Mucosa of rectum (tissue), 2 donors: ENCODE results near the gene NETO2.
"Not testable (repeated sequence)": the region's sequence is repeated elsewhere in the genome, so short reads cannot be mapped to it uniquely, and the experiment has no call there.

Experiments
- H3K27ac ChIP-seq, 2 donors: one replicate each; pipeline ENCODE4 v1.7.0; 2013; ENCODE audit warnings: inconsistent platforms in 2 of 2, low read depth in 2 of 2, low read length in 2 of 2
- H3K27me3 ChIP-seq, 2 donors: one replicate each; pipeline ENCODE4 v1.7.0; 2013; ENCODE audit warnings: low read length in 2 of 2; ENCODE audit not compliant: control insufficient read depth in 2 of 2, insufficient read depth in 2 of 2
- H3K36me3 ChIP-seq, 2 donors: one replicate each; pipeline ENCODE4 v1.7.0; 2013; ENCODE audit warnings: low read length in 2 of 2; ENCODE audit not compliant: control insufficient read depth in 2 of 2, insufficient read depth in 2 of 2
- H3K4me1 ChIP-seq, 2 donors: one replicate each; pipeline ENCODE4 v1.7.0; 2013; ENCODE audit warnings: low read length in 2 of 2, mild to moderate bottlenecking in 1 of 2; ENCODE audit not compliant: control insufficient read depth in 2 of 2, insufficient read depth in 2 of 2
- H3K4me3 ChIP-seq, 2 donors: one replicate each; pipeline ENCODE4 v1.7.0; 2013; ENCODE audit warnings: low read length in 2 of 2
- H3K9ac ChIP-seq, 2 donors: one replicate each; pipeline ENCODE4 v1.7.0; 2013; ENCODE audit warnings: low read length in 2 of 2, low read depth in 1 of 2, mild to moderate bottlenecking in 1 of 2
- H3K9me3 ChIP-seq, 2 donors: one replicate each; pipeline ENCODE4 v1.7.0; 2013; ENCODE audit warnings: low read length in 2 of 2; ENCODE audit not compliant: control insufficient read depth in 2 of 2
- donor health status: healthy.
- donor health status: Normal muscosa, but diverticular disease.

NETO2 gene

GRCh38 chr16:47056688-47057629 lies 86.8 kb downstream of the NETO2 start:
- Histone ChIP-seq H3K27ac (no peak overlapping the region), H3K4me1 (peaks cover 2 to 5% of the 10 kb centered on the region in 2 donors), H3K36me3 (no peaks in the 10 kb centered on the region), H3K9me3 (no peaks in the 10 kb centered on the region), H3K9ac (no peak overlapping the region), H3K4me3 (no peak overlapping the region), H3K27me3 (no peaks in the 10 kb centered on the region)

DNA sequence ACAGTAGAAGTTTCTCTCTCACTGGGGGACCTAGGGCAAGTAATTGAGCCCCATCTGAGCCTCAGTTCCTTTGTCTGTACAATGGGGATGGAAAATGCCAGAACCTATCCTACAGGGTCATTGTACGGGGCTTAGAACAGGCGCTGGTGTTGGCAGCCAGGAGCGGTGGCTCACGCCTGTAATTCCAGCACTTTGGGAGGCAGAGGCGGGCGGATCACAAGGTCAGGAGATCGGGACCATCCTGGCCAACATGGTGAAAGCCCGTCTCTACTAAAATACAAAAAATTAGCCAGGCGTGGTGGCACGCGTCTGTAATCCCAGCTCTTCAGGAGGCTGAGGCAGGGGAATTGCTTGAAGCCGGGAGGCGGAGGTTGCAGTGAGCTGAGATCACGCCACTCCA lies 87.7 kb downstream of the NETO2 start:
- not testable (repeated sequence) for H3K9me3 ChIP-seq, H3K4me3 ChIP-seq, H3K27ac ChIP-seq, H3K4me1 ChIP-seq, H3K9ac ChIP-seq, H3K36me3 ChIP-seq, H3K27me3 ChIP-seq

DNA sequence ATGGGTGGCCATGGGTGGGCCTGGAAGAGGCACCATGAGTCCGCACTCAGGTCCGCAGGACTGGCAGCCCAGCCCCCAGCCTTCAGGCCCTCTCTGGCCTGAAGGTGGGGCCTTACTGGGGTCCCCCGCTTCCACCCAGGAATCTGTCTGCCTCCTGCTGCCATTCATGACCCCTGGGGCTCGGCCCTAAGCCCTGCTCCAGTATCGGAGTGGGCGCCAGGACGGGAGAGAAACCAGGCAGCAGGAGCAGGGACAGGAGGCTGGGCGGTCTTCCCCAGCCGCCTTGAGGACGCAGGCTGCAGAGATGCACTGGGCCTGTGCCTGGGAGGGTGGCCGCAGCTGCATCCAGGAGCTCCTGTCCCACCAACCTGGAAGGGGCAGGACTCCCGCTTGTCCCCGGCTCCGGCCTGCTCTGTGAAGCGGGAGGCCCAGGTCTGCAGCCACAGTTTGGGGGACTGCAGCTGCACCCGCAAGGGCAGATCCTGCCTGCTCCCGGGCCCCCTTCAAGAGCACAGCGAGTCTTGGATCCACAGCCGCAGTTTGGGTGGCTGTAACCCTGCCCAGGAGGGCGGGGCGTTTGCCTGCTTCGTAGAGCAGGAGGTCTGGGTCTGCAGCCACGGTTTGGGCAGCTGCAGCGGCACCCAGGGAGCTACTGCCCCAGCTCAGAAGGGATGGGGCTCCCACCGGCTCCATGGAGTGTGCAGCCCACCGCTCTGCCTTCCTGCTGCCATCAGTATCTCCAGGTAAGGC lies 88.4 kb downstream of the NETO2 start:
- Histone ChIP-seq H3K4me1 (peaks cover 2 to 5% of the 10 kb centered on the region in 2 donors), H3K36me3 (no peaks in the 10 kb centered on the region), H3K27ac (no peak overlapping the region), H3K4me3 (no peak overlapping the region), H3K9ac (no peak overlapping the region), H3K27me3 (no peaks in the 10 kb centered on the region), H3K9me3 (no peaks in the 10 kb centered on the region)

DNA sequence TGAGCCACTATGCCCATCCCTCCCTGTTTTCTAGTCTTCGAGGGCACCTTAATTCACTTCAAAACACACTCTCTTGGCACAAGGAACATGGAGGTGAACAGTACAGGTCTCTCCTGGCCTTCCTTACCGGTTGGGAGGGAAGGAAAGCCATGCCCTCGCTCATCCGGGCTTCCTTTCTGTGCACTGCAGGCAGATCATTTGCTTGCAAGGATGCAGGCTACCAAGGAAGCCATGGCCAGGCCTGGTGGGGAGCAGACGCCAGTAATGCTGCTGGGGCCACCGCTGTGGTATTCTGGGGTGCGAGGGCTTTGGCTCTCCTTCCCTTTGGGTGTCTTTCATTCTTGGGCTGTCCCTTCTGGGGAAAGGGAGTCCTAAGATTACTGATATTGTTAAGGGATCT lies 89.4 kb downstream of the NETO2 start:
- peaks cover 2 to 5% of the 10 kb centered on the region in 2 donors for H3K4me1 ChIP-seq
- no peaks in the 10 kb centered on the region for H3K27me3 ChIP-seq
- H3K9ac ChIP-seq: no peak overlapping the region
- no peak overlapping the region for H3K27ac ChIP-seq
- no peaks in the 10 kb centered on the region for H3K9me3 ChIP-seq
- no peaks in the 10 kb centered on the region for H3K36me3 ChIP-seq
- no peak overlapping the region for H3K4me3 ChIP-seq

DNA sequence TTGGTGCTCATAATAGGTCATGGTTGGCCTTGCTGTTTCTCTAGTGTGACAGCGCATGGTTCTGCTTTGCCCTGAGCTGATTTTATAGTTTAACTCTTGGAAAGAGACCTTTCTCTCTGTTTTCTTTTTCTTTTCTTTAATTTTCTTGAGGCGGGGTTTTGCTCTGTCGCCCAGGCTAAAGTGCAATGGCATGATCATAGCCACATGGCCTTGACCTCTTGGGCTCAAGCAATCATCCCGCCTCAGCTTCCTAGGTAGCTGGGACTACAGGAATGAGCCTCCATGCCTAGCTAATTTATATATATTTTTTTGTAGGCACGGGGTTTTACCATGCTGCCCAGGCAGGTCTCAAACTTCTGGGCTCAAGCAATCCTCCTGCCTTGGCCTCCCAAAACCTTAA lies 89.8 kb downstream of the NETO2 start:
- no peaks in the 10 kb centered on the region for H3K27me3 ChIP-seq
- H3K9ac ChIP-seq: no peak overlapping the region
- peaks cover under 1 to 3% of the 10 kb centered on the region in 2 donors for H3K4me1 ChIP-seq
- no peaks in the 10 kb centered on the region for H3K36me3 ChIP-seq
- H3K9me3 ChIP-seq: no peaks in the 10 kb centered on the region
- H3K4me3 ChIP-seq: no peak overlapping the region
- H3K27ac ChIP-seq: no peak overlapping the region

- Histone ChIP-seq H3K9ac (no peak overlapping the region), H3K9me3 (no peaks in the 10 kb centered on the region), H3K27me3 (no peaks in the 10 kb centered on the region), H3K27ac (no peak overlapping the region), H3K4me1 (peaks cover 0 to 3% of the 10 kb centered on the region in 2 donors), H3K36me3 (no peaks in the 10 kb centered on the region), H3K4me3 (no peak overlapping the region)
Measured at GRCh38 chr16:47052666-47053640, 90.8 kb downstream of the NETO2 start.

DNA sequence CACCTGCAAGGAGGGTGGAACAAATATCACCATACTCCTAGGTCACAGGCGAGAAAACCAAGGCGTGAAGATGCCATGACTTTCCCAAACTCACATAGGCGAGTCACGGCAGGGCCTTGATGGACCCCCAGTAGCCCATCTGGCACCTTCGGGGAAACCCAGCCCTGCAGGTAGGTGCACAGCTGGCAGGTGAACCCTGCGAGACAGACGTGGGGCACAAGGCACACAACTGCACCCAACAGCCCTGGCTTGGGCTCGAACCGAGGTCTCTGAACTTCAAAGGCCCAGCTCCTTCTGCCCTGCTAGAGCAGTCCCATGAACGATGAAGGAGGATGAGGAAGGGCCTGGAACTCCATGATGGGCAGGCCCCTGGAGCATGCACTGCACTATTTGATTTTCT lies 92.7 kb downstream of the NETO2 start:
- Histone ChIP-seq H3K9ac (no peak overlapping the region), H3K9me3 (no peaks in the 10 kb centered on the region), H3K4me3 (no peak overlapping the region), H3K36me3 (no peaks in the 10 kb centered on the region), H3K27me3 (no peaks in the 10 kb centered on the region), H3K27ac (no peak overlapping the region), H3K4me1 (no peaks in the 10 kb centered on the region)

GRCh38 chr16:47049901-47050583 lies 93.7 kb downstream of the NETO2 start:
- no peak overlapping the region for H3K9ac ChIP-seq
- H3K4me3 ChIP-seq: no peak overlapping the region
- H3K27me3 ChIP-seq: no peaks in the 10 kb centered on the region
- H3K4me1 ChIP-seq: no peaks in the 10 kb centered on the region
- no peak overlapping the region for H3K27ac ChIP-seq
- no peaks in the 10 kb centered on the region for H3K9me3 ChIP-seq
- H3K36me3 ChIP-seq: no peaks in the 10 kb centered on the region

GRCh38 chr16:47047524-47048203 lies 96.1 kb downstream of the NETO2 start:
- Histone ChIP-seq H3K27ac (no peak overlapping the region), H3K36me3 (no peaks in the 10 kb centered on the region), H3K9ac (no peak overlapping the region), H3K9me3 (no peaks in the 10 kb centered on the region), H3K4me3 (no peak overlapping the region), H3K4me1 (no peaks in the 10 kb centered on the region), H3K27me3 (no peaks in the 10 kb centered on the region)
